Mononuclear cell (primary cell): Measurements from ENCODE around the gene GCH1. TPM values are rescaled to one million over a fixed set of nuclear protein-coding genes. Genes with fewer than 3 reads are reported as not detected.
"Not testable (repeated sequence)": the region's sequence is repeated elsewhere in the genome, so short reads cannot be mapped to it uniquely, and the experiment has no call there.

Experiments used
- H3K27me3 ChIP-seq: 2 replicates; pipeline ENCODE4 v1.6.0; 2011; ENCODE audit warnings: low read length, control low read depth; ENCODE audit not compliant: insufficient read depth
- H3K4me1 ChIP-seq: 2 replicates; pipeline ENCODE4 v1.5.1; 2011; ENCODE audit warnings: mild to moderate bottlenecking, low read length, control low read depth; ENCODE audit not compliant: insufficient read depth
- H3K4me3 ChIP-seq: 2 replicates; pipeline ENCODE4 v1.5.1; 2011; ENCODE audit warnings: mild to moderate bottlenecking, low read length, moderate library complexity
- H3K9me3 ChIP-seq: 2 replicates; pipeline ENCODE4 v1.5.1; 2011; ENCODE audit warnings: low read depth, mild to moderate bottlenecking, control low read depth, low read length
- total RNA-seq: library from RNA; depleted of rRNA; stranded (reverse); fragments of >200 nt; gene quantifications from one replicate; pipeline ENCODE4 v1.2.3, GENCODE V29; 2012

GCH1 gene
- total RNA-seq, 1 donor, result 43.8 TPM

- Histone ChIP-seq H3K27me3 (no peaks in the 10 kb centered on the region), H3K9me3 (no peaks in the 10 kb centered on the region), H3K4me1 (no peaks in the 10 kb centered on the region), H3K4me3 (no peak overlapping the region)
These were observed 94.1 kb downstream of the GCH1 start for GRCh38 chr14:54808326-54809161.

- H3K4me3 ChIP-seq, result no peak overlapping the region
These were observed 94.7 kb downstream of the GCH1 start for GRCh38 chr14:54807881-54808280.

GRCh38 chr14:54807428-54807827, 95.2 kb downstream of the GCH1 start:
- Histone ChIP-seq H3K4me1 (no peaks in the 10 kb centered on the region), H3K4me3 (no peak overlapping the region), H3K27me3 (no peaks in the 10 kb centered on the region), H3K9me3 (no peaks in the 10 kb centered on the region)

More at GRCh38 chr14:54807881-54808280, 94.7 kb downstream of the GCH1 start:
- Histone ChIP-seq H3K9me3 (no peaks in the 10 kb centered on the region), H3K4me1 (no peaks in the 10 kb centered on the region), H3K27me3 (no peaks in the 10 kb centered on the region)

GRCh38 chr14:54806616-54807015, 96.0 kb downstream of the GCH1 start:
- no peaks in the 10 kb centered on the region for H3K4me1 ChIP-seq
- H3K9me3 ChIP-seq, result no peaks in the 10 kb centered on the region
- H3K27me3 ChIP-seq, result no peaks in the 10 kb centered on the region
- no peak overlapping the region for H3K4me3 ChIP-seq

- no peaks in the 10 kb centered on the region for H3K4me1 ChIP-seq
- H3K27me3 ChIP-seq, result no peaks in the 10 kb centered on the region
- no peak overlapping the region for H3K4me3 ChIP-seq
- H3K9me3 ChIP-seq, result no peaks in the 10 kb centered on the region
These were observed 96.9 kb downstream of the GCH1 start for GRCh38 chr14:54805445-54806322.

- H3K27me3 ChIP-seq, result no peaks in the 10 kb centered on the region
- no peak overlapping the region for H3K4me3 ChIP-seq
- H3K9me3 ChIP-seq, result no peaks in the 10 kb centered on the region
- no peaks in the 10 kb centered on the region for H3K4me1 ChIP-seq
These were observed 97.6 kb downstream of the GCH1 start for GRCh38 chr14:54805070-54805444.

GRCh38 chr14:54804538-54805041, 98.0 kb downstream of the GCH1 start:
- Histone ChIP-seq H3K9me3 (no peaks in the 10 kb centered on the region), H3K4me3 (no peak overlapping the region), H3K4me1 (no peaks in the 10 kb centered on the region), H3K27me3 (no peaks in the 10 kb centered on the region)

- Histone ChIP-seq H3K4me3 (no peak overlapping the region), H3K27me3 (no peaks in the 10 kb centered on the region), H3K9me3 (no peaks in the 10 kb centered on the region), H3K4me1 (no peaks in the 10 kb centered on the region)
These were observed 98.6 kb downstream of the GCH1 start for GRCh38 chr14:54803926-54804537.

- H3K9me3 ChIP-seq, result no peaks in the 10 kb centered on the region
- no peaks in the 10 kb centered on the region for H3K27me3 ChIP-seq
- H3K4me3 ChIP-seq, result no peak overlapping the region
- H3K4me1 ChIP-seq, result no peaks in the 10 kb centered on the region
These were observed 99.2 kb downstream of the GCH1 start for GRCh38 chr14:54803396-54803795.

GRCh38 chr14:54801482-54801881, 101.1 kb downstream of the GCH1 start:
- not testable (repeated sequence) for H3K27me3 ChIP-seq, H3K9me3 ChIP-seq, H3K4me1 ChIP-seq, H3K4me3 ChIP-seq

GRCh38 chr14:54798465-54799124, 104.0 kb downstream of the GCH1 start:
- Histone ChIP-seq H3K4me1 (no peaks in the 10 kb centered on the region), H3K4me3 (no peak overlapping the region), H3K27me3 (peaks cover 2% of the 10 kb centered on the region), H3K9me3 (no peaks in the 10 kb centered on the region)

GRCh38 chr14:54797986-54798385, 104.6 kb downstream of the GCH1 start:
- Histone ChIP-seq H3K9me3 (no peaks in the 10 kb centered on the region), H3K4me3 (no peak overlapping the region), H3K27me3 (peaks cover 2% of the 10 kb centered on the region)

GRCh38 chr14:54797556-54797955, 105.1 kb downstream of the GCH1 start:
- H3K4me1 ChIP-seq, result no peaks in the 10 kb centered on the region

More at GRCh38 chr14:54797986-54798385, 104.6 kb downstream of the GCH1 start:
- H3K4me1 ChIP-seq, result no peaks in the 10 kb centered on the region

GRCh38 chr14:54796961-54797360, 105.7 kb downstream of the GCH1 start:
- H3K4me1 ChIP-seq, result no peaks in the 10 kb centered on the region
- peaks cover 2% of the 10 kb centered on the region for H3K27me3 ChIP-seq
- no peaks in the 10 kb centered on the region for H3K9me3 ChIP-seq
- no peak overlapping the region for H3K4me3 ChIP-seq

More at GRCh38 chr14:54797556-54797955, 105.1 kb downstream of the GCH1 start:
- Histone ChIP-seq H3K27me3 (peaks cover 2% of the 10 kb centered on the region), H3K4me3 (no peak overlapping the region), H3K9me3 (no peaks in the 10 kb centered on the region)
